ENCODE results near the gene CORO1C. TPM values are rescaled to one million over a fixed set of nuclear protein-coding genes. Genes with fewer than 3 reads are reported as not detected.

Gene CORO1C
- total RNA-seq, 1 donor from 2014 or later: 128 TPM

- Histone ChIP-seq H3K27me3 (no peaks in the 10 kb centered on the region), H4K20me1 (ENCODE audit: low read depth) (no peaks in the 10 kb centered on the region), H3K9ac (no peak overlapping the region), H3K4me2 (no peak overlapping the region), H2AFZ (replicated peaks) (no peak overlapping the region), H3F3A (ENCODE audit: low read depth) (no peaks in the 10 kb centered on the region), H3K9me3 (ENCODE audit: low read depth) (no peaks in the 10 kb centered on the region), H3K36me3 (no peaks in the 10 kb centered on the region), H3K4me3 (no peak overlapping the region), H3K79me2 (ENCODE audit: low read depth) (no peaks in the 10 kb centered on the region), H3K27ac (no peak overlapping the region), H3K4me1 (peaks cover 3% of the 10 kb centered on the region)
- Mint-ChIP-seq H3K36me3 (no peaks in the 10 kb centered on the region), H3K27me3 (ENCODE audit: insufficient read depth, low read depth) (peaks cover 23% of the 10 kb centered on the region), H3K27ac (no peak overlapping the region), H3K4me3 (no peak overlapping the region), H3K4me1 (peaks cover 12% of the 10 kb centered on the region), H3K9me3 (no peaks in the 10 kb centered on the region)
- no peak for DNase-seq (ENCODE audit: low spot score)
- TF ChIP-seq, protein P1, sequence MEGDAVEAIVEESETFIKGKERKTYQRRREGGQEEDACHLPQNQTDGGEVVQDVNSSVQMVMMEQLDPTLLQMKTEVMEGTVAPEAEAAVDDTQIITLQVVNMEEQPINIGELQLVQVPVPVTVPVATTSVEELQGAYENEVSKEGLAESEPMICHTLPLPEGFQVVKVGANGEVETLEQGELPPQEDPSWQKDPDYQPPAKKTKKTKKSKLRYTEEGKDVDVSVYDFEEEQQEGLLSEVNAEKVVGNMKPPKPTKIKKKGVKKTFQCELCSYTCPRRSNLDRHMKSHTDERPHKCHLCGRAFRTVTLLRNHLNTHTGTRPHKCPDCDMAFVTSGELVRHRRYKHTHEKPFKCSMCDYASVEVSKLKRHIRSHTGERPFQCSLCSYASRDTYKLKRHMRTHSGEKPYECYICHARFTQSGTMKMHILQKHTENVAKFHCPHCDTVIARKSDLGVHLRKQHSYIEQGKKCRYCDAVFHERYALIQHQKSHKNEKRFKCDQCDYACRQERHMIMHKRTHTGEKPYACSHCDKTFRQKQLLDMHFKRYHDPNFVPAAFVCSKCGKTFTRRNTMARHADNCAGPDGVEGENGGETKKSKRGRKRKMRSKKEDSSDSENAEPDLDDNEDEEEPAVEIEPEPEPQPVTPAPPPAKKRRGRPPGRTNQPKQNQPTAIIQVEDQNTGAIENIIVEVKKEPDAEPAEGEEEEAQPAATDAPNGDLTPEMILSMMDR (IDR thresholded peaks at IDR 0.05): no peak
- TF ChIP-seq EZH2phosphoT487 (IDR thresholded peaks at IDR 0.05) (no peak), EZH2 (IDR thresholded peaks at IDR 0.05) (no peak)
Measured at GRCh38 chr12:108614041-108614440, 117.3 kb downstream of the CORO1C start.

DNA sequence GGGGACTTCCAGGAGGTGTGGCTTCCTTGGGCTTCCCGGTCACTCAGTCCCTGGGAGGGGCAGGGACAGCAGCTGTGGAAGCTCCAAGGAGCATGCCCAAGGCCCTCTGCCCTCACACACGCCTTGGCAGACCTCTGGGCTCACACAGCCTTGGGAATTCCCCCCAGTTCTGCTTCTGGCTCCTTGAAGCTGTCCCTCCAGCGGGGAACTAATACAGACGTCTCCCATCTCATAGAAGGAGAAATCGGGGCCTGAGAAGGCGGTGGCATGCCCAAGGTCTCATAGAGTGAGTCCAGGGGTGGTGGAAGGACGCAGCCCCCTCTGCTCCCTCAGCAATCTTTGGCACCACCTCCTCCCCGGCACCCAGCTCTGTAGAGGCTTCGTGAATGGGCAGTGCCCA is 117.8 kb downstream of the CORO1C start:
- no peaks in the 10 kb centered on the region for H3K9me3 Mint-ChIP-seq
- no peaks in the 10 kb centered on the region for H3K36me3 Mint-ChIP-seq
- peak overlapping the region; percentile 64 for H2AFZ ChIP-seq (replicated peaks)
- H3K27ac ChIP-seq: no peak overlapping the region
- H3K4me3 Mint-ChIP-seq: no peak overlapping the region
- DNase-seq (ENCODE audit: low spot score): no peak
- no peaks in the 10 kb centered on the region for H4K20me1 ChIP-seq (ENCODE audit: low read depth)
- H3K36me3 ChIP-seq: no peaks in the 10 kb centered on the region
- peaks cover 9% of the 10 kb centered on the region for H3K4me1 Mint-ChIP-seq
- no peak overlapping the region for H3K4me2 ChIP-seq
- no peaks in the 10 kb centered on the region for H3K27me3 ChIP-seq
- peaks cover 3% of the 10 kb centered on the region for H3K4me1 ChIP-seq
- H3K9ac ChIP-seq: no peak overlapping the region
- peaks cover 22% of the 10 kb centered on the region for H3K27me3 Mint-ChIP-seq (ENCODE audit: insufficient read depth, low read depth)
- H3K79me2 ChIP-seq (ENCODE audit: low read depth): no peaks in the 10 kb centered on the region
- no peak overlapping the region for H3K27ac Mint-ChIP-seq
- no peaks in the 10 kb centered on the region for H3K9me3 ChIP-seq (ENCODE audit: low read depth)
- H3K4me3 ChIP-seq: no peak overlapping the region
- TF ChIP-seq EZH2 (IDR thresholded peaks at IDR 0.05): no peak
- TF ChIP-seq, protein P1 (IDR thresholded peaks at IDR 0.05): no peak
- no peak for TF ChIP-seq EZH2phosphoT487 (IDR thresholded peaks at IDR 0.05)
- no peaks in the 10 kb centered on the region for H3F3A ChIP-seq (ENCODE audit: low read depth)

DNA sequence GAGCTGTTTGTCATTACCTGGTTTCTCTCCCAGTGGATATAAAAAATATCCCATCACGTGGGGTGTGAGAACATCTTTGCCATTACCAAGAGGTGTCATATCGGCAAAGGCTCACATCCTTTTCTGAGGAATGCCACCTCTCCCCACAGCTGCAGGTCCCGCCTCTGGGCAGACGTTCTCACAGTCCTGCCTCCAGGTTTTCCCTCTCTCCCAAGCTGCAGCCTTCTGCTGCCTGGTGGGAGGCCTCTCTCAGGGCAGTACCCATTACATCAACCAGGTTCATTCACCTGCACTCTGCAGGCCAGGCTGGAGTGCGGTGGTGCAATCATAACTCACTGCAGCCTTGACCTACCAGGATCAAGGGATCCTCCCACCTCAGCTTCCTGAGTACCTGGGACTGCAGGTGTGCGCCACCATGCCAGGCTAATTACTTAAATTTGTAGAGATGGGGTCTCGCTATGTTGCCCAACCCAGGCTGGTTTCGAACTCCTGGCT is 118.5 kb downstream of the CORO1C start:
- Histone ChIP-seq H3K4me1 (no peaks in the 10 kb centered on the region), H3K9me3 (ENCODE audit: low read depth) (no peaks in the 10 kb centered on the region), H3F3A (ENCODE audit: low read depth) (no peaks in the 10 kb centered on the region), H3K9ac (no peak overlapping the region), H3K4me3 (no peak overlapping the region), H3K4me2 (no peak overlapping the region), H3K36me3 (no peaks in the 10 kb centered on the region), H2AFZ (replicated peaks) (no peak overlapping the region), H3K79me2 (ENCODE audit: low read depth) (no peaks in the 10 kb centered on the region), H3K27me3 (no peaks in the 10 kb centered on the region), H4K20me1 (ENCODE audit: low read depth) (no peaks in the 10 kb centered on the region), H3K27ac (no peak overlapping the region)
- Mint-ChIP-seq H3K4me1 (peaks cover 3% of the 10 kb centered on the region), H3K9me3 (no peaks in the 10 kb centered on the region), H3K27me3 (ENCODE audit: insufficient read depth, low read depth) (peaks cover 21% of the 10 kb centered on the region), H3K4me3 (peak overlapping the region; percentile 24), H3K27ac (peak overlapping the region; percentile 72), H3K36me3 (no peaks in the 10 kb centered on the region)
- peak; percentile 48 for DNase-seq (ENCODE audit: low spot score)
- TF ChIP-seq, protein P1 (IDR thresholded peaks at IDR 0.05): no peak
- TF ChIP-seq EZH2phosphoT487 (IDR thresholded peaks at IDR 0.05) (no peak), EZH2 (IDR thresholded peaks at IDR 0.05) (no peak)
